Ureter (tissue), 1 donor: Measurements from ENCODE around the gene EPS8L2. TPM values are rescaled to one million over a fixed set of nuclear protein-coding genes. Genes with fewer than 3 reads are reported as not detected.
"Not testable (repeated sequence)": the region's sequence is repeated elsewhere in the genome, so short reads cannot be mapped to it uniquely, and the experiment has no call there.

Source experiments
- DNase-seq: peaks from one replicate; pipeline ENCODE4 v3.0.0-alpha.2; 2020; ENCODE audit warnings: low spot score
- total RNA-seq: library from RNA; stranded (reverse); gene quantifications from one replicate; pipeline ENCODE4 v1.2.4, GENCODE V29; 2023
- donor health status: DM: yes; HTN: yes; CAD: no.

EPS8L2 gene
- total RNA-seq, 1 donor from 2014 or later, result 156 TPM

DNA sequence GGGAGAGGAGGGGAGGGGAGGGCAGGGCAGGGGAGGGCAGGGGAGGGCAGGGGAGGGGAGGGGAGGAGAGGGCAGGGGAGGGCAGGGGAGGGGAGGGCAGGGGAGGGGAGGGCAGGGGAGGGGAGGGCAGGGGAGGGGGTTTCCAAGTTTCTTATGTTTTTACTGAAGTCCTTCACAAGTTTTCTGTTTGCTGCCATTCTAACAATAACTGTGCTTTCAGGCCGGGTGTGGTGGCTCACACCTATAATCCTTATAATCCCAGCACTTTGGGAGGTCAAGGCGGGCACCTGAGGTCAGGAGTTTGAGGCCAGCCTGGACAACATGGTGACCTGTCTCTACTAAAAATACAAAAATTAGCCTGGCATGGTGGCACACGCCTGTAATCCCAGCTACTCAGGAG is 15.8 kb upstream of the EPS8L2 start:
- not testable (repeated sequence) for DNase-seq

GRCh38 chr11:690738-691633 is 15.0 kb upstream of the EPS8L2 start:
- DNase-seq, result no peak

- no peak for DNase-seq
These were observed 14.1 kb upstream of the EPS8L2 start for GRCh38 chr11:691710-692590.

- DNase-seq, result no peak
These were observed 13.1 kb upstream of the EPS8L2 start for GRCh38 chr11:692824-693414.

DNA sequence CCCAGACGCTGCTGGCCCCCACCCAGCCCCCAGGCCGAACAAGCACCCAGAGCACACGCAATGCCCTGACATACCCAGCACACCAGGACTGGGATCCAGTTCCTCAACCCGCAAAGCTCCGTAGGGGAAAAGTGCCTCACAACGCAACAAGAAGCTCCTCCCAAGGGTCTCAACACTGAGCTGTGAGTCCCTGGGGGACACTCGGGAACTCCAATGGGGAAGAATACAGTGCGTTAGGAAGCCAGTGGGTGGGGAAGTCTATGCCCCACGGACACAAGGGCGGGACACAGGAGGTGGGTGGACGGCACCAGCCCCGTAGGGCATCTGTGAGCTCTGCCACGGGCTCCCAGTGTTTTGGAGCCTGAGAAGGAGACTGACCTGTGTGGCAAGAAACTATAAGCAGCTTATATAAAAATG is 12.6 kb upstream of the EPS8L2 start:
- no peak for DNase-seq

DNA sequence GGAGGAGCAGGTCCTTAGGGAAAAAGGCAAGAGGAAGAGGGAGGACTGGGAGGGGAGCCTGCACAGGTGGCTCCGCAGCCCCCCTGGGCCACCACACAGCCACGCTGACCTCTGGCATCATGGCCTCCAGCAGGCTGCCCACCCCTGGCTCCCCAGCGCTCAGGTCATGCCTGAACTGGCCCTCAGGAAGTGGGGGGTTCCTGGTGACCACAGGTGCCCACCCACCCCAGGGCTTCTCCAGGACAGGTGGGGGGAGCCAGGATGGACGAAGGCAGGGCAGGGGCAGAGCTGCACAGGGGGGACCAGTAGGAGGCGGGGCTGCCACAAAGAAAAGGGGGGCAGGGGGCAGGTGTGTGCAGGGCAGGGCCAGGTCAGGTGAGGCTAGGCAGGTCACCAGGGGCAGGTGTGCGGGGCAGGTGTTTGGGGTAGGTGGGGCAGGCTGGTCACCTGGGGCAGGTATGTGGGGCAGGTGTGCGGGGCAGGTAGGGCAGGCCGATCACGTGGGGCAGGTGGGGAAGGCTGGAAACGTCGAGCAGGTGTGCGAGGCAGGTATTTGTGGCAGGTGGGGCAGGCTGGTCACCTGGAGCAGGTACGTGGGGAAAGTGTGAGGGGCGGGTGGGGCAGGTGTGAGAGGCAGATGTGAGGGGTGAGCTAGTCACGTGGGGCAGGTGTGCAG is 12.0 kb upstream of the EPS8L2 start:
- peak; percentile 65 for DNase-seq

GRCh38 chr11:694563-695287 is 11.3 kb upstream of the EPS8L2 start, which contains the start of gene DEAF1:
Gene DEAF1 (minus strand): TSS chr11:695222. CDS start chr11:695047, 175 bp downstream.
- peak; percentile 99 for DNase-seq

DNA sequence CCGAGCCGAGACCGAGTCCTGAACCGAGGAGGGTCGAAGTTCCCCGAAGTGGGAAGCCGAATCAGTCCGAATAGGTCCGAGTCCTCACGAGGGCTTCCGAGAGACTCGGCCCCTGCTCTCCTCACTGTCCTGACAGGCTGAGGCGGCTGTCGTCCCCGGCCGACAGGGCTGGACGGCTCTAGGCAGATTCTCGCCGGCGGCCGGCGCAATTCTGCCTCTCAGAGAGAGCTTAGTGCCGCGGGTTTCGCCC is 10.8 kb upstream of the EPS8L2 start:
- DNase-seq, result no peak

DNA sequence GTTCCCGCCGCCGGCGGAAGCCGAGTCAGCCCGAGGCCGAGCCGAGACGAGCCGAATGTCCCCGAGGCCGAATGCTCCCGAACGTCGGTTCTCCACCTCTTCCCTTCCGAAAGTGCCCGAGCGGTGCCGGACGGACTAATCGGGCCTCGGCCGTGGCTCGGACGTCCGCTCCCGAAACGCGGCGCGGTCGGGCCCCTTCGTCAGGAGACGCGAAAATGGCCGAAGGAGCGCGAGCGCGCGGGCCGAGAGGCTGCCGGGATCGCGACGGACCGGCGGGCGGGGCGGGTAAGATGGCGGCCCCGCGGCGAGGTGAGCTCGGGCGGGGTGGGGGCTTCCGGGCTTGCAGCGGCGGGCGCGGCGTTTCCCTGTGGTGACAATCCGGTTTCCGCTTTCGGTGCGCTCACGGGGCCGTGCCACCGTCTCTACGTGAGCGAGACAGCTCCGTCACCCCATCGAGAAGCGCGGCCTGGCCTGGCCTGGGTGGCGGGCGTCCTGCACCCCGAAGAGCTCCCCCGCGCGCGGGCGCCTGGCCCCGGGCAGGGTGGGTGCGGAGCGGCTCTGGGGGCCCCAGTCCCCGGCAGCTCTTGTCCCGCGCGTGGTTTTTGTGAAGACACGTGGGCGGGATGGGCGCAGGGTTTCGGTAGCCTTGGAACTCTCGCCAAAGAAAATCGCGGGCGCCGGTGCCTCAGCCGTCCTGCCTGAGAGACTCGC is 10.3 kb upstream of the EPS8L2 start, which contains the start of gene TMEM80:
TSS of gene TMEM80 (plus strand) at position 279 of the 711 bp plus-strand sequence. CDS start at position 291, 12 bp downstream.
- DNase-seq, result peak; percentile 99

DNA sequence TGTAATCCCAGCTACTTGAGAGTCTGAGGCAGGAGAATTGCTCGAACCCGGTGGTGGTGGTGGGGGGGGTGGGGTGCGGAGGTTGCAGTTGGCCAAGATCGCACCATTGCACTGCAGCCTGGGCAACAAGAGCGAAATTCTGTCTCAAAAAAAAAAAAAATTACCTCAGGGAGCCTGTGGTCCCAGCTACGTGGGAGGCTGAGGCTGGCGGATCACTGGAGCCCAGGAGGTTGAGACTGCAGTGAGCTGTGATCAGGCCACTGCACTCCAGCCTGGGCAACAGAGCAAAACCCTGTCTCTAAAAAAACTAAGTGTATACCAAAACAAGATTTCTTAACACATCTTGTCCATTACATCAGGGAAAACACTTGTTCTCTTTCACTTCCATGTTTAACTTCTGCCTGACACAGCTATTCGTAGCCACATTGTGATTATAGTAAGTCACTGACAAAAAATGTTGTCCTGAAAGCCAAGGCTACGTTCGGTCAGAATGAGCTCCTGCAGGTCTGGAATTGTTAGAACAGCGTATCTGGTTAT is 9.0 kb upstream of the EPS8L2 start:
- DNase-seq, result no peak

- no peak for DNase-seq
These were observed 8.2 kb upstream of the EPS8L2 start for GRCh38 chr11:697811-698311.

DNA sequence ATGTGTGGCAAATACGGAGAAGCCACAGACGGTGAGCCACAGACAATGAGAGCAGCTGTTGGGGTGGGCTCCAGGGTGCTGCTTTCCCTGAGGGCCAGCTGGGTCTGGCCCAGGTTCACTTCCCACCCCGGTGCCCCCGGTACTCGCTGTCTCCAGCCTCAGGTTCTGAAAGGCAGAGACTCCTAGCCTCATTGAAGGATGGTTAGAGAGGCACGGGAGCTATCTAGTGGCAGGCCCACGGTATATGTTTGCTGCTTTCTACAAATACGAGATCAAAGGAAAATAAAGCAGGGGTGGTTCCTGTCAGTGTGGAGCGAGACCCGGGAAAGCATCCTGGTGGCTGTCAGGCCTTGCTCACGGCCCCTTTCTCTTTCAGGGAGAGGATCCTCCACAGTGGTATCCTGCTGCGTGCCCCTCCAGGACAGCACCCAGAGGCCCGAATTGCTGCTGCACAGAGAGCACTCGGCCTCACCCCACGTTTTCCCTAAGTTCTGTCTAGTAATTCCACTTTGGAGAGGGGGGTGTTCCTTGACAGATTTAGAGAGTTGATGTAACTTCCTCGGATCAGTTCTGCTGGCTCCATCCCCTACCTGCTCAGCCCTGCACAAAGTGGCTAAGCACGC is 7.4 kb upstream of the EPS8L2 start:
- no peak for DNase-seq

GRCh38 chr11:699116-699508 is 6.9 kb upstream of the EPS8L2 start:
- DNase-seq, result no peak

DNA sequence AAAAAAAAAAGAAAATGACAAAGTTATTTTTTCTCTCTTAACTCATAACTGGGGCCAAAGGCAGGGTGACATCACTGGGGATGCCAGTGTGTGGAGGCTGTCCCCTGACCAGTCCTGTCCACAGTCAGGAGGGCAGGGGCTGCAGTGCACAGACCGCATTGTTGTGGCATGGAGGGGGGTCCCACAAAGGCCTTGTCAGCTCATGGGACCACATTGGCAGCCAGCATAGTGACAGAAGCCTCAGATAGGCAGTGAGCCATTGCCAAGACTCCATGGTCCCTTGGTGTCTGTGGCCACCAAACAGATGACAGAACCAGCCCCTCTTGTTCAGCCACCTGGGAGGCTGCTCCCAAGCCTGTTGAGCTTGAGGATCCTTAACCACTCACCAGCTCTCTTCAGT is 6.3 kb upstream of the EPS8L2 start:
- DNase-seq, result no peak

GRCh38 chr11:701741-702461 is 4.1 kb upstream of the EPS8L2 start:
- no peak for DNase-seq

DNA sequence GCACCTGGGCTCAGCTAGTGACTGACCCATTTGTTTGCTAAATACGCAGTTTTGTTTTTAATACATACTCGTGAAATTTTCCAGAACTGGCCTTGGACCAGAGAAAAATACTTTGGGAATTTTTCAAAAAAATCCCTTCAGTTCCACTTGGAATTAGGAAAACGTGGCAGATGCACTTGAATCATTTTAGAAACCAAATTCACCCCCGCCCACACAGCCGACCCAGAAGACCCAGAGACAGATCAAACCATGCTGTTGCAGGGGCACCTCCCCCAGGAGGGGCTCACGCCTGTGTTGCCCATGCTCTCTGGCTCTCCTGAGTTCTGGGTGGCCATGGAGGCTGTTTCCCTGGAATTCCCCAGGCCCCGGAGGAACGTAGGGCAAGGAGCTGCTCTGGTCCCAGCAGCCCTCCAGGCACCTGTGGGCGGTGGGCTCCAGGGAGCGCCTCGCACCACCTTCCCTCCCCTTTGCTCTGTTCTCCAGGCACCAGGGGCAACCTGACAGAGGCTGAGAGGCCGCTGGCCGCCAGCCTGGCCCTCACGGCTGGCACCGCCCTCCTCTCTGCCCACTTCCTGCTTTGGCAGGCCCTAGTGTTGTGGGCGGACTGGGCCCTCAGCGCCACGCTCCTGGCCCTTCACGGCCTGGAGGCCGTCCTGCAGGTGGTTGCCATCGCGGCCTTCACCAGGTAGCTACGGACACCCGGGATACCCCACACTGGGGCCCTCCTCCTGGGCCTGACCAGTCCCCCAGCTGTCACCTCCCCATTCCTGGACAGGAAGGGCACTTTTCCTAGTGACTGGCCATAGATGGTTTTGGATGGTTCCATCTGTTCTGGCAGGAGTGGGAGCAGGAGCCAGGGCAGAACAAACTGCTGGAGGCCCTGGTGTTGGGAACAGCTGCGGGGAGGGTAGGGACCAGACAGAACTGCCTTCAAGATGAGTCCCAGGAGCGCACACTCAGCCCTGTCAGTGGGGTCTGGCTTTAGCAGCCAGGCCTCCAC is 3.3 kb upstream of the EPS8L2 start:
- DNase-seq, result peak; percentile 53

GRCh38 chr11:703506-703905 is 2.5 kb upstream of the EPS8L2 start:
- no peak for DNase-seq
